GM19372 (cell line): Measurements from ENCODE around the gene FDXR.

Experiments
- ATAC-seq: cut with Tn5 transposase; IDR thresholded peaks from one replicate; pipeline ENCODE4 v1.9.1; 2021; ENCODE audit warnings: mild to moderate bottlenecking, low read depth, moderate library complexity; ENCODE audit not compliant: unreplicated experiment

FDXR gene

GRCh38 chr17:74860229-74860871 is 12.4 kb downstream of the FDXR start:
- ATAC-seq: no peak

GRCh38 chr17:74859459-74860228 is 13.2 kb downstream of the FDXR start, which contains the start of gene GRIN2C:
GRIN2C (minus strand) TSS chr17:74859885; CDS start chr17:74855092, 4,793 bp downstream.
- no peak for ATAC-seq

- ATAC-seq: no peak
Observed at GRCh38 chr17:74858672-74859458, 13.9 kb downstream of the FDXR start.

- no peak for ATAC-seq
Observed at GRCh38 chr17:74857191-74857590, 15.6 kb downstream of the FDXR start.

- ATAC-seq: no peak
Observed at GRCh38 chr17:74856112-74856511, 16.7 kb downstream of the FDXR start.

- no peak for ATAC-seq
Observed at GRCh38 chr17:74855323-74855722, 17.5 kb downstream of the FDXR start.

GRCh38 chr17:74854792-74855191 is 18.0 kb downstream of the FDXR start:
- no peak for ATAC-seq

GRCh38 chr17:74853669-74854068 is 19.1 kb downstream of the FDXR start:
- no peak for ATAC-seq

GRCh38 chr17:74853048-74853397 is 19.8 kb downstream of the FDXR start:
- ATAC-seq: no peak

- ATAC-seq: no peak
Observed at GRCh38 chr17:74852237-74853047, 20.4 kb downstream of the FDXR start.

- ATAC-seq: no peak
Observed at GRCh38 chr17:74851612-74852236, 21.1 kb downstream of the FDXR start.

GRCh38 chr17:74850914-74851313 is 21.9 kb downstream of the FDXR start:
- ATAC-seq: no peak

GRCh38 chr17:74850310-74850709 is 22.5 kb downstream of the FDXR start:
- ATAC-seq: no peak

- no peak for ATAC-seq
Observed at GRCh38 chr17:74848656-74849399, 24.0 kb downstream of the FDXR start.

- ATAC-seq: no peak
Observed at GRCh38 chr17:74846621-74847020, 26.2 kb downstream of the FDXR start.

- no peak for ATAC-seq
Observed at GRCh38 chr17:74843352-74843627, 29.5 kb downstream of the FDXR start.

GRCh38 chr17:74842599-74843351 is 30.0 kb downstream of the FDXR start:
- no peak for ATAC-seq

- ATAC-seq: no peak
Observed at GRCh38 chr17:74842146-74842598, 30.6 kb downstream of the FDXR start.
